RPMI7951 (cell line): ENCODE data around the gene ZNF620. TPM values are rescaled to one million over a fixed set of nuclear protein-coding genes. Genes with fewer than 3 reads are reported as not detected.

Source experiments
- total RNA-seq: library from RNA; depleted of rRNA; stranded (reverse); fragments of >200 nt; shearing (Covaris generic); gene quantifications from 2 replicates; pipeline ENCODE4 v1.2.3, GENCODE V29; 2014; rRNA removed

ZNF620 gene
- total RNA-seq, 1 experiment from 2014 or later: 1.4 TPM

Other genes starting within 250 kb of the ZNF620 start
- 30.6 and 42.2 TPM in 2 replicates for gene EIF1B, start 196.3 kb upstream of the ZNF620 start, total RNA-seq
- gene ENTPD3, start 118.9 kb upstream of the ZNF620 start, total RNA-seq: not detected in 2 replicates
- gene RPL14, start 48.7 kb upstream of the ZNF620 start, total RNA-seq: 458 and 469 TPM in 2 replicates
- 6.3 and 7.6 TPM in 2 replicates for gene ZNF619, start 28.9 kb upstream of the ZNF620 start, total RNA-seq
- gene ZNF621, start 18.9 kb downstream of the ZNF620 start, total RNA-seq: 10.8 and 11.0 TPM in 2 replicates